Measurements from ENCODE around the gene COL12A1. TPM values are rescaled to one million over a fixed set of nuclear protein-coding genes. Genes with fewer than 3 reads are reported as not detected.

COL12A1 gene
- total RNA-seq, 1 experiment from 2014 or later, result 12.5 TPM

- no TSS peak for BruUV-seq (replicated peaks)
- H3K36me3 ChIP-seq (ENCODE audit: low read depth), result no peaks in the 10 kb centered on the region
- POLR2A ChIA-PET (ENCODE audit: unreplicated experiment), result no interaction called here
These were observed 55.0 kb downstream of the COL12A1 start for GRCh38 chr6:75150685-75151412.

GRCh38 chr6:75149696-75150095 lies 56.2 kb downstream of the COL12A1 start:
- Histone ChIP-seq H4K20me1 (ENCODE audit: insufficient read depth) (no peaks in the 10 kb centered on the region), H3K4me2 (no peak overlapping the region), H3K4me3 (no peak overlapping the region), H3K4me1 (replicated peaks; ENCODE audit: insufficient read depth) (peaks cover 12% of the 10 kb centered on the region; the same call in 1 of the 2 replicates), H3K27me3 (ENCODE audit: insufficient read depth, low read depth) (no peaks in the 10 kb centered on the region), H3K36me3 (ENCODE audit: low read depth) (no peaks in the 10 kb centered on the region), H3K79me2 (ENCODE audit: low read depth) (no peaks in the 10 kb centered on the region), H3K27ac (no peak overlapping the region), H2AFZ (no peak overlapping the region), H3K9me3 (ENCODE audit: insufficient read depth, low read depth) (no peaks in the 10 kb centered on the region), H3K9me2 (ENCODE audit: insufficient read depth) (no peaks in the 10 kb centered on the region), H3F3A (ENCODE audit: insufficient read depth, low read depth) (no peaks in the 10 kb centered on the region)
- TF ChIP-seq EZH2 (IDR thresholded peaks at IDR 0.05; ENCODE audit: low read depth) (no peak), CTCF (conservative IDR thresholded peaks at IDR 0.05) (no peak)
- DNase-seq, result no peak
- POLR2A ChIA-PET (ENCODE audit: unreplicated experiment), result no interaction called here
- intact Hi-C loops (cut with micrococcal nuclease; ENCODE audit: unreplicated experiment), result no loop called here
- no TSS peak for BruUV-seq (replicated peaks)
- CTCF ChIA-PET, result no interaction called here

More at GRCh38 chr6:75150685-75151412, 55.0 kb downstream of the COL12A1 start:
- Histone ChIP-seq H3K9me3 (ENCODE audit: insufficient read depth, low read depth) (no peaks in the 10 kb centered on the region), H3K79me2 (ENCODE audit: low read depth) (no peaks in the 10 kb centered on the region), H3K4me2 (no peak overlapping the region), H3K4me1 (replicated peaks; ENCODE audit: insufficient read depth) (peaks cover 12% of the 10 kb centered on the region; the same call in 1 of the 2 replicates), H3K9me2 (ENCODE audit: insufficient read depth) (no peaks in the 10 kb centered on the region), H3K27me3 (ENCODE audit: insufficient read depth, low read depth) (no peaks in the 10 kb centered on the region), H4K20me1 (ENCODE audit: insufficient read depth) (no peaks in the 10 kb centered on the region), H3F3A (ENCODE audit: insufficient read depth, low read depth) (no peaks in the 10 kb centered on the region), H2AFZ (no peak overlapping the region), H3K27ac (no peak overlapping the region), H3K4me3 (no peak overlapping the region)
- intact Hi-C loops (cut with micrococcal nuclease; ENCODE audit: unreplicated experiment), result no loop called here
- TF ChIP-seq EZH2 (IDR thresholded peaks at IDR 0.05; ENCODE audit: low read depth), result no peak
- no peak for TF ChIP-seq CTCF (conservative IDR thresholded peaks at IDR 0.05)
- peak in 1 of 2 experiments; percentile 40 for DNase-seq
- CTCF ChIA-PET, result no interaction called here

GRCh38 chr6:75149240-75149639 lies 56.6 kb downstream of the COL12A1 start:
- intact Hi-C loops (cut with micrococcal nuclease; ENCODE audit: unreplicated experiment), result no loop called here
- no peak overlapping the region for H2AFZ ChIP-seq
- no peak overlapping the region for H3K4me2 ChIP-seq
- no peaks in the 10 kb centered on the region for H3K79me2 ChIP-seq (ENCODE audit: low read depth)
- POLR2A ChIA-PET (ENCODE audit: unreplicated experiment), result no interaction called here
- BruUV-seq (replicated peaks), result no TSS peak
- no peaks in the 10 kb centered on the region for H4K20me1 ChIP-seq (ENCODE audit: insufficient read depth)
- no peaks in the 10 kb centered on the region for H3K36me3 ChIP-seq (ENCODE audit: low read depth)
- no peak for TF ChIP-seq CTCF (conservative IDR thresholded peaks at IDR 0.05)
- TF ChIP-seq EZH2 (IDR thresholded peaks at IDR 0.05; ENCODE audit: low read depth), result no peak
- no peaks in the 10 kb centered on the region for H3F3A ChIP-seq (ENCODE audit: insufficient read depth, low read depth)
- no peaks in the 10 kb centered on the region for H3K9me3 ChIP-seq (ENCODE audit: insufficient read depth, low read depth)
- H3K9me2 ChIP-seq (ENCODE audit: insufficient read depth), result no peaks in the 10 kb centered on the region
- H3K27me3 ChIP-seq (ENCODE audit: insufficient read depth, low read depth), result no peaks in the 10 kb centered on the region
- H3K4me3 ChIP-seq, result no peak overlapping the region
- no peak for DNase-seq
- H3K4me1 ChIP-seq (replicated peaks; ENCODE audit: insufficient read depth), result peaks cover 12% of the 10 kb centered on the region; the same call in 1 of the 2 replicates
- CTCF ChIA-PET, result no interaction called here
- H3K27ac ChIP-seq, result no peak overlapping the region
